Sigmoid colon (tissue), 7 donors: Measurements from ENCODE around the gene CSH1. TPM values are rescaled to one million over a fixed set of nuclear protein-coding genes. Genes with fewer than 3 reads are reported as not detected.

Experiments used
- DNase-seq: peaks from one replicate; pipeline ENCODE4 v3.0.0-alpha.2; 2019
- H3K27ac ChIP-seq, 4 donors: fragments of 200-600 bp; sonication (generic); one replicate each; pipeline ENCODE4 v1.5.1; 2016 to 2019; ENCODE audit warnings: mild to moderate bottlenecking in 1 of 4
- H3K27me3 ChIP-seq, 3 donors: fragments of 200-600 bp; sonication (generic); one replicate each; pipeline ENCODE4 v1.5.1; 2019; ENCODE audit warnings: mild to moderate bottlenecking in 1 of 3
- H3K36me3 ChIP-seq, 4 donors: fragments of 200-600 bp; sonication (generic); one replicate each; pipeline ENCODE4 v1.5.1; 2016 to 2019
- H3K4me1 ChIP-seq, 4 donors: fragments of 200-600 bp; sonication (generic); one replicate each; pipeline ENCODE4 v1.5.1; 2017 to 2019
- H3K4me3 ChIP-seq, 4 donors: fragments of 200-600 bp; sonication (generic); one replicate each; pipeline ENCODE4 v1.5.1; 2017 to 2019; ENCODE audit warnings: mild to moderate bottlenecking in 2 of 4, moderate library complexity in 1 of 4
- H3K9me3 ChIP-seq, 4 donors: fragments of 200-600 bp in 3 of 4; sonication (generic) in 3 of 4; one replicate each; pipeline versions ENCODE4 v1.5.1 to v1.6.1; 2013 to 2019
- CTCF ChIP-seq, 4 experiments: fragments of 450-650 bp in 3 of 4; fragments of 200-600 bp in 1 of 4; IDR thresholded peaks; one replicate each; pipeline ENCODE4 v1.5.1; 2016 to 2019; ENCODE audit warnings: antibody characterized with exemption in 4 of 4, mild to moderate bottlenecking in 3 of 4, moderate library complexity in 2 of 4
- EP300 ChIP-seq, 4 donors: sonication (generic); formaldehyde crosslinking; IDR thresholded peaks; one replicate each; pipeline ENCODE4 v1.6.1; 2017; ENCODE audit warnings: antibody characterized with exemption in 4 of 4
- POLR2A ChIP-seq, 2 donors: fragments of 450-650 bp; IDR thresholded peaks; one replicate each; pipeline ENCODE4 v1.6.1; 2016; ENCODE audit warnings: antibody characterized with exemption in 2 of 2, mild to moderate bottlenecking in 2 of 2, moderate library complexity in 2 of 2
- POLR2AphosphoS5 ChIP-seq, 4 donors: sonication (generic); formaldehyde crosslinking; IDR thresholded peaks; one replicate each; pipeline ENCODE4 v1.6.1; 2017; ENCODE audit warnings: antibody characterized with exemption in 4 of 4
- WGBS, 2 donors: extraction: QIAGEN DNeasy Blood & Tissue Kit; methylation state at CpG; one replicate each; pipeline ENCODE4 v1.1.7; 2013; 5-methylcytosine and 5-hydroxymethylcytosine counted together
- intact Hi-C: fragments of 100-400 bp; cut with DNase I; formaldehyde crosslinking; loops from one replicate; pipeline ENCODE4 v1.15.1; 2023
- polyA plus RNA-seq, 3 donors: library from polyadenylated mRNA; stranded (reverse); fragments of 200-250 nt; gene quantifications; one replicate each; pipeline ENCODE4 v1.2.3, GENCODE V29; 2013
- small RNA-seq, 3 donors: library from RNA; depleted of rRNA; stranded (forward); fragments of <200 nt; gene quantifications; one replicate each; pipeline ENCODE3, GENCODE V24; 2016
- total RNA-seq, 4 donors: library from RNA; depleted of rRNA; stranded (reverse); fragments of >200 nt; gene quantifications; one replicate each; pipeline ENCODE4 v1.1.0, GENCODE V29; 2016
- donor health status: healthy with polysubstance abuse.
- donor health status: Bipolar disorder and iron deficiency.
- donor health status: healthy.

CSH1 gene
- total and polyA plus RNA-seq, 7 donors, result not detected

GRCh38 chr17:63850401-63850800 is 46.0 kb downstream of the CSH1 start:
- WGBS, 2 donors, result 85 to 90% methylated on average over 9 of the region's 9 CpGs
- H3K9me3 ChIP-seq, result no peaks in the 10 kb centered on the region
- H3K4me3 ChIP-seq, result no peak overlapping the region
- H3K4me1 ChIP-seq, result peaks cover 0 to 32% (median 11%) of the 10 kb centered on the region in 4 donors
- no peak for TF ChIP-seq POLR2A (IDR thresholded peaks at IDR 0.05)
- TF ChIP-seq CTCF (IDR thresholded peaks at IDR 0.05), result no peak
- no peak for TF ChIP-seq POLR2AphosphoS5 (IDR thresholded peaks at IDR 0.05)
- no peak for TF ChIP-seq EP300 (IDR thresholded peaks at IDR 0.05)
- no peaks in the 10 kb centered on the region for H3K36me3 ChIP-seq
- intact Hi-C loops, result no loop called here
- DNase-seq, result peak; percentile 56
- no peaks in the 10 kb centered on the region for H3K27me3 ChIP-seq
- H3K27ac ChIP-seq, result no peak overlapping the region

DNA sequence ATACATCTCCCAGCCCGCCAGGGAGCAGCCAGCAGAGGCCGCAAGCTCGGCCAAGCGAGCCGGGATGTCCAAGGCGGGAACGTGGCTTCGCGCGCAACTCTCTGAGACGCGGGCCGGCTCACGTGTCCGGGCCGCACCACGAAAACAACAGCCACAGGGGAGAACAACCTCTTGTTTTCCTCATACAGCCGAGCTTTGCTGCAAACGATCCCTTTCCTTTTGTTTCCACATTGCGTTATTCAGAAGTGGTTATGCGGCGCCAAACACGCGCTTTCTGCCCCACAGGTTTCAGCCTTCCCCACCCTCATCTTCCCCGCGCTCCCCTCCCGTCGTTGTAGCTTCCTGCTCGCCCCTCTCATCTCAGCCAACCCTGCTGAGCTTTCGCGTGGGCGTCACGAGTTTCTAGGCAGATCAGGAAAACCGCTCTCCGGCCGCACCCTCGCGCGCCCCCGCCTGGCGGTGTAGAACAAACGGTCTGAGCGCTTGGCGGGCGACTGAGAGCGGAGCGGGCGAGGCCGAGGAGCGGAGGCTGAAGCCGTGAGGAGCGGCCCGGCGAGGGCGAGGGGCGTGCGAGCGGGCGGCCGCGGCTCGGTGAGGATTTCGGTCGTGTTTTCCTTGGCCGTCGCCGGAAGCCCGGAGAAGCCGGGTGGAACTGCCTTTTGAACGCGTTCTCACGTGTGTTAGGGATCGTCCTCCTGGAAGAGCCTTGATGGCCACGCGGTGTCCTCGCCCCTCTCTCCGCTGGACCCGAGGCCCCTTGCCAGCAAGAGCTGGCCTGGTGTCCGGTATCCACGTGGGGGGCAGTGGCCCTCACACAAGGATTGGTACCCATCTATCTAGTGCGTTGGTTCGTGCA is 47.3 kb downstream of the CSH1 start:
- intact Hi-C loops, result no loop called here
- Histone ChIP-seq H3K9me3 (no peaks in the 10 kb centered on the region), H3K27me3 (no peaks in the 10 kb centered on the region), H3K27ac (peak overlapping the region; percentile 55 to 81 (median 64)), H3K36me3 (no peaks in the 10 kb centered on the region), H3K4me3 (peak overlapping the region; percentile 8 to 39 (median 24)), H3K4me1 (peaks cover 0 to 40% (median 17%) of the 10 kb centered on the region in 4 donors)
- peak in 2 of 4 donors; percentile 35 to 43 for TF ChIP-seq POLR2AphosphoS5 (IDR thresholded peaks at IDR 0.05)
- TF ChIP-seq POLR2A (IDR thresholded peaks at IDR 0.05), result no peak
- TF ChIP-seq EP300 (IDR thresholded peaks at IDR 0.05), result no peak
- TF ChIP-seq CTCF (IDR thresholded peaks at IDR 0.05), result peak; percentile 50 to 77 (median 63)
- 20 to 22% methylated on average over 82 of the region's 82 CpGs for WGBS, 2 donors
- DNase-seq, result peak; percentile 96

DNA sequence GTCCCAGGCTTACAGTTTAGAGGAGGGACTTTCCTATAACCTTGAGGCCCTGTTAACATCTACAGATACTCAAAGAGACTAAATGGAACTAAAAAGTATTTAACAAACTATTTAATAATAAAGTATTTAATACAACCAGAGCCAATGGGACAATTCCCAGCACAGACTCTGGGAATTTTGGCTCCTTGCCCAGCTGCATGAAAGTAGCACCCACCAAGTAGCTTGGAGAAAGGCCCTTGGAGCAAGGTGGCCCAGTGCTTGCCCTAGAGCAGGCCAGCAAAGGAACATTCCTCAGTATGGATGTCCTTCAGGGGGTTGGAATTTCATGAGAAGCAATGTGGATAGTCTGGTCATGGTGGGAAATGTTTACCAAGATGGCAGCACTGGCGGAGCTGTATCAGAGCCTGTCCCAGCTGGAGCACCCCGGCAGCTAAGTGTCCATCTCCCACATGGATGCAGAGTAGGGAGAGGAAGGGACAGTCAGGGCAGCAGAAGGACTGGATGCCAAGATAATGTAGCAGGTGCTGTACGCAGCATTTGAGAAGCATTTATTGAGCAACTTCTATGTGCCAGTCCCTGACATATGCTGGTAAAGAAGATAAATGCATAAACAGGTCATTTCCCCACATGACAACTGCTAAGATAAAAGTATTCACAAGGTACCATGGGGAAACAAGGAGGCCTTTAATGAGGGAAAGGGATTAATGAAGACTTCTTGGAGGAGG is 48.7 kb downstream of the CSH1 start:
- TF ChIP-seq CTCF (IDR thresholded peaks at IDR 0.05) (no peak), POLR2A (IDR thresholded peaks at IDR 0.05) (no peak), EP300 (IDR thresholded peaks at IDR 0.05) (no peak), POLR2AphosphoS5 (IDR thresholded peaks at IDR 0.05) (no peak)
- Histone ChIP-seq H3K27ac (peak overlapping the region in 3 of 4 donors; percentile 55 to 81 (median 70)), H3K4me1 (peaks cover under 1 to 50% (median 25%) of the 10 kb centered on the region in 4 donors), H3K27me3 (no peaks in the 10 kb centered on the region), H3K4me3 (no peak overlapping the region), H3K9me3 (no peaks in the 10 kb centered on the region), H3K36me3 (no peaks in the 10 kb centered on the region)
- peak; percentile 70 for DNase-seq
- 82 to 97% methylated on average over 3 of the region's 3 CpGs for WGBS, 2 donors
- intact Hi-C loops, result no loop called here

DNA sequence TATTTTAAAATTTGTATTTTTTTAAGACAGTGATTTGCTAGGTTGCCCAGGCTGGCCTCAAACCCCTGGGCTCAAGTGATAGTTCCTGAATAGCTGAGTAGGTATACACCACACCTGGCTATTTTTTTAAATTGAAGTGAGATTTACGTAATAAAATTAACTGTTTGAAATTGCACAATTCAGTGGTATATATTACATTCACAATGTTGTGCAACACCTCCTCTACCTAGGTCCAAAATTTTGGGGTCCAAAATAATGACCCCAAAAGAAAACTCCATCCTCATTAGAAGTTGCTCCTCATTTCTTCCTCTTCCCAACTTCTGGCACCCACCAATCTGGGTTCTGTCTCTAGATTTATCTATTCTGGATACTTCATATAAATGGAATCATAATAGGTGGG is 50.9 kb downstream of the CSH1 start:
- intact Hi-C loops, result no loop called here
- no peak overlapping the region for H3K27ac ChIP-seq
- no peak overlapping the region for H3K4me3 ChIP-seq
- WGBS, 2 donors, result 39 to 89% methylated on average over 1 of the region's 1 CpG
- TF ChIP-seq CTCF (IDR thresholded peaks at IDR 0.05) (no peak), EP300 (IDR thresholded peaks at IDR 0.05) (no peak), POLR2A (IDR thresholded peaks at IDR 0.05) (no peak), POLR2AphosphoS5 (IDR thresholded peaks at IDR 0.05) (no peak)
- DNase-seq, result no peak
- no peaks in the 10 kb centered on the region for H3K36me3 ChIP-seq
- H3K9me3 ChIP-seq, result no peaks in the 10 kb centered on the region
- H3K27me3 ChIP-seq, result no peaks in the 10 kb centered on the region
- H3K4me1 ChIP-seq, result peaks cover 3 to 60% (median 37%) of the 10 kb centered on the region in 4 donors

Small RNA genes within 50 kb of the gene (small RNA-seq; reads per million reads assigned to genes)
- gene AC040958.1, result 0 reads per million in 3 donors
- gene AC127029.1, result 0 reads per million in 3 donors
- 0 reads per million in 3 donors for gene GH1

Other genes starting within 250 kb of the CSH1 start
- 10 to 100 TPM in 1 of 4 donors, 1 to 10 TPM in 3; 3.0 to 16.8 (median 8.5) TPM for gene LIMD2, start 196.4 kb downstream of the CSH1 start, total RNA-seq
- gene LIMD2, start 196.4 kb downstream of the CSH1 start, polyA plus RNA-seq, result 100 to 1,000 TPM in 1 of 3 donors, 1 to 10 TPM in 2; 3.5 to 119 (median 3.6) TPM
- gene STRADA, start 154.8 kb downstream of the CSH1 start, total RNA-seq, result 10 to 100 TPM; 20.0 to 45.1 (median 24.7) TPM
- gene STRADA, start 154.8 kb downstream of the CSH1 start, polyA plus RNA-seq, result 10 to 100 TPM in 1 of 3 donors, 1 to 10 TPM in 2; 7.2 to 18.3 (median 7.6) TPM
- 10 to 100 TPM; 35.7 to 47.1 (median 43.5) TPM for gene CCDC47, start 123.0 kb downstream of the CSH1 start, total RNA-seq
- gene CCDC47, start 123.0 kb downstream of the CSH1 start, polyA plus RNA-seq, result 10 to 100 TPM; 12.0 to 65.4 (median 39.3) TPM
- gene DDX42, start 122.4 kb downstream of the CSH1 start, total RNA-seq, result 100 to 1,000 TPM in 2 of 4 donors, 10 to 100 TPM in 2; 82.0 to 136 (median 101) TPM
- gene DDX42, start 122.4 kb downstream of the CSH1 start, polyA plus RNA-seq, result 10 to 100 TPM; 30.7 to 62.3 (median 40.8) TPM
- gene PSMC5, start 69.1 kb downstream of the CSH1 start, total RNA-seq, result 100 to 1,000 TPM in 3 of 4 donors, 10 to 100 TPM in 1; 94.2 to 161 (median 113) TPM
- gene PSMC5, start 69.1 kb downstream of the CSH1 start, polyA plus RNA-seq, result 100 to 1,000 TPM in 2 of 3 donors, 10 to 100 TPM in 1; 95.7 to 157 (median 130) TPM
- gene FTSJ3, start 68.9 kb downstream of the CSH1 start, total RNA-seq, result 10 to 100 TPM; 31.0 to 65.8 (median 47.6) TPM
- 10 to 100 TPM in 2 of 3 donors, 1 to 10 TPM in 1; 7.9 to 30.7 (median 10.2) TPM for gene FTSJ3, start 68.9 kb downstream of the CSH1 start, polyA plus RNA-seq
- 100 to 1,000 TPM in 2 of 4 donors, 10 to 100 TPM in 2; 79.7 to 122 (median 105) TPM for gene SMARCD2, start 53.9 kb downstream of the CSH1 start, total RNA-seq
- gene SMARCD2, start 53.9 kb downstream of the CSH1 start, polyA plus RNA-seq, result 10 to 100 TPM; 44.4 to 95.9 (median 50.6) TPM
- not detected for gene CSH2, start 22.9 kb downstream of the CSH1 start, total RNA-seq
- gene CSH2, start 22.9 kb downstream of the CSH1 start, polyA plus RNA-seq, result not detected
- gene GH2, start 14.6 kb downstream of the CSH1 start, total RNA-seq, result not detected
- not detected for gene GH2, start 14.6 kb downstream of the CSH1 start, polyA plus RNA-seq
- gene CSHL1, start 14.7 kb upstream of the CSH1 start, total RNA-seq, result not detected
- gene CSHL1, start 14.7 kb upstream of the CSH1 start, polyA plus RNA-seq, result not detected
- not detected for gene GH1, start 22.3 kb upstream of the CSH1 start, total RNA-seq
- under 1 TPM in 1 of 3 donors, not detected in 2; 0.25 TPM for gene GH1, start 22.3 kb upstream of the CSH1 start, polyA plus RNA-seq
- gene CD79B, start 35.8 kb upstream of the CSH1 start, total RNA-seq, result 1 to 10 TPM in 2 of 4 donors, under 1 TPM in 2; 0.66 to 1.8 (median 0.96) TPM
- gene CD79B, start 35.8 kb upstream of the CSH1 start, polyA plus RNA-seq, result 100 to 1,000 TPM in 1 of 3 donors, 1 to 10 TPM in 1, not detected in 1; 2.4 to 112 TPM
- gene SCN4A, start 76.3 kb upstream of the CSH1 start, total RNA-seq, result 1 to 10 TPM in 2 of 4 donors, under 1 TPM in 2; 0.68 to 4.2 (median 1.0) TPM
- gene SCN4A, start 76.3 kb upstream of the CSH1 start, polyA plus RNA-seq, result under 1 TPM in 2 of 3 donors, not detected in 1; 0.23 to 0.52 TPM
- not detected for gene PRR29, start 101.8 kb upstream of the CSH1 start, total RNA-seq
- under 1 TPM in 2 of 3 donors, not detected in 1; 0.22 to 0.60 TPM for gene PRR29, start 101.8 kb upstream of the CSH1 start, polyA plus RNA-seq
- gene ICAM2, start 124.1 kb upstream of the CSH1 start, total RNA-seq, result 10 to 100 TPM; 27.4 to 59.5 (median 29.9) TPM
- 10 to 100 TPM in 1 of 3 donors, 1 to 10 TPM in 2; 6.0 to 31.7 (median 7.4) TPM for gene ICAM2, start 124.1 kb upstream of the CSH1 start, polyA plus RNA-seq
- 1 to 10 TPM; 7.1 to 9.4 (median 8.2) TPM for gene ERN1, start 233.6 kb upstream of the CSH1 start, total RNA-seq
- gene ERN1, start 233.6 kb upstream of the CSH1 start, polyA plus RNA-seq, result 1 to 10 TPM; 1.2 to 8.3 (median 1.6) TPM